ENCODE results near the gene USP7.

The USP7 gene

DNA sequence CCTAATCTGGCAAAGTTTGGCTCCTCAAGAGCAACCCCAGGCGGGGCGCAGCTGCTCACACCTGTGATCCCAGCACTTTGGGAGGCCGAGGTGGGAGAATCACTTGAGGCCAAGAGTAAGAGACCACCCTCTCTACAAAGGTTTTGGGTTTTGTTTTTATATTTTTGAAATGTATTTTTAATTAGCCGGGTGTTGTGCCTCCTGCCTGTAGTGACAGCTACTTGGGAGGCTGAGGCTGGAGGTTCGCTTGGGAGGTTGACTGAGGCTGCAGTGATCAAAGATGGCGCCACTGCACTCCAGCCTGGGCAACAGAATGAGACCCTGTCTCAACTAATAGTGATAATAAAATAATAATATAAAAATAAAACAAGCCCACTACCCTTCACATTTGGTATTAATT lies 756 bp upstream of the USP7 start:
- no peak for TF ChIP-seq CTCF (IDR thresholded peaks at IDR 0.05; ENCODE audit: insufficient read depth, low read depth, low read length, missing control alignments)
- H3K4me3 ChIP-seq (ENCODE audit: low read depth, low read length), result peak overlapping the region; percentile 70
- no peak for DNase-seq (ENCODE audit: low read depth)

GRCh38 chr16:8963010-8963820 lies 491 bp downstream of the USP7 start:
- no peak for DNase-seq (ENCODE audit: low read depth)
- H3K4me3 ChIP-seq (ENCODE audit: low read depth, low read length), result peak overlapping the region; percentile 77
- TF ChIP-seq CTCF (IDR thresholded peaks at IDR 0.05; ENCODE audit: insufficient read depth, low read depth, low read length, missing control alignments), result no peak

- TF ChIP-seq CTCF (IDR thresholded peaks at IDR 0.05; ENCODE audit: insufficient read depth, low read depth, low read length, missing control alignments), result no peak
- peak overlapping the region; percentile 77 for H3K4me3 ChIP-seq (ENCODE audit: low read depth, low read length)
- peak; percentile 88 for DNase-seq (ENCODE audit: low read depth)
Measured at GRCh38 chr16:8962393-8963009, 1.2 kb downstream of the USP7 start.

GRCh38 chr16:8961811-8962390 lies 1.8 kb downstream of the USP7 start:
- no peak for DNase-seq (ENCODE audit: low read depth)
- no peak for TF ChIP-seq CTCF (IDR thresholded peaks at IDR 0.05; ENCODE audit: insufficient read depth, low read depth, low read length, missing control alignments)
- peak overlapping the region; percentile 77 for H3K4me3 ChIP-seq (ENCODE audit: low read depth, low read length)

- DNase-seq (ENCODE audit: low read depth), result no peak
- peak overlapping the region; percentile 77 for H3K4me3 ChIP-seq (ENCODE audit: low read depth, low read length)
- TF ChIP-seq CTCF (IDR thresholded peaks at IDR 0.05; ENCODE audit: insufficient read depth, low read depth, low read length, missing control alignments), result no peak
Measured at GRCh38 chr16:8960788-8961109, 3.0 kb downstream of the USP7 start.

GRCh38 chr16:8959921-8960787 lies 3.6 kb downstream of the USP7 start:
- no peak for TF ChIP-seq CTCF (IDR thresholded peaks at IDR 0.05; ENCODE audit: insufficient read depth, low read depth, low read length, missing control alignments)
- peak; percentile 70 for DNase-seq (ENCODE audit: low read depth)
- peak overlapping the region; percentile 77 for H3K4me3 ChIP-seq (ENCODE audit: low read depth, low read length)
